GM12878 (cell line): Measurements from ENCODE around the gene CASP3. TPM values are rescaled to one million over a fixed set of nuclear protein-coding genes. Genes with fewer than 3 reads are reported as not detected.

Source experiments
- polyA plus RNA-seq, 11 experiments: library from polyadenylated mRNA; depleted of rRNA in 4 of 11; unstranded in 6 of 11; stranded (reverse) in 5 of 11; fragments of >200 nt; fragmentation: Nextera tagmentation in 4 of 11; fragmentation: Illumina TruSeq in 1 of 11; extraction: Ambion mirVana in 4 of 11; extraction: Trizol in 1 of 11; gene quantifications; 1 replicate in 1 of 11; 2 replicates in 10 of 11; pipeline versions ENCODE4 v1.2.1 to v1.2.3, GENCODE V29; 2011 to 2016; ENCODE audit warnings: inconsistent platforms in 2 of 11, missing spikeins in 2 of 11, low read depth in 1 of 11
- total RNA-seq, 4 experiments: library from RNA; depleted of rRNA in 3 of 4; stranded (reverse); fragments of >200 nt in 3 of 4; fragmentation: Illumina TruSeq in 1 of 4; extraction: Trizol in 1 of 4; gene quantifications; 2 replicates each; pipeline versions ENCODE4 v1.2.1 to v1.2.3, GENCODE V29; 2013 to 2021

The CASP3 gene
- total and polyA plus RNA-seq, 10 of the 15 experiments (the other 5 are each of a cell fraction or from before 2014, with no cell fraction given), result 50.0 to 194 (median 74.4) TPM

Other genes starting within 250 kb of the CASP3 start
- 44.7 and 45.1 TPM in 2 replicates for gene IRF2, start 174.9 kb downstream of the CASP3 start, total RNA-seq (2014; rRNA removed)
- 51.1 and 51.9 TPM in 2 replicates for gene IRF2, start 174.9 kb downstream of the CASP3 start, total RNA-seq (2014; rRNA removed; fragmentation: Illumina TruSeq; extraction: Trizol)
- 52.2 and 65.7 TPM in 2 replicates for gene IRF2, start 174.9 kb downstream of the CASP3 start, total RNA-seq (2021)
- gene IRF2, start 174.9 kb downstream of the CASP3 start, polyA plus RNA-seq (2011; rRNA removed), result 90.3 and 99.3 TPM in 2 replicates
- gene IRF2, start 174.9 kb downstream of the CASP3 start, polyA plus RNA-seq (2014; fragmentation: Illumina TruSeq; extraction: Trizol), result 79.9 and 96.4 TPM in 2 replicates
- 10 to 100 TPM; 58.4 to 59.9 TPM for gene IRF2, start 174.9 kb downstream of the CASP3 start, polyA plus RNA-seq (2014; fragmentation: Nextera tagmentation; extraction: Ambion mirVana)
- gene IRF2, start 174.9 kb downstream of the CASP3 start, polyA plus RNA-seq (2014; rRNA removed), result 46.6 and 52.8 TPM in 2 replicates
- 10 to 100 TPM; 59.4 to 66.0 TPM for gene IRF2, start 174.9 kb downstream of the CASP3 start, polyA plus RNA-seq (2016; fragmentation: Nextera tagmentation; extraction: Ambion mirVana)
- gene PRIMPOL, start 291 bp upstream of the CASP3 start, total RNA-seq (2014; rRNA removed), result 10.8 and 16.4 TPM in 2 replicates
- 16.6 and 17.3 TPM in 2 replicates for gene PRIMPOL, start 291 bp upstream of the CASP3 start, total RNA-seq (2014; rRNA removed; fragmentation: Illumina TruSeq; extraction: Trizol)
- gene PRIMPOL, start 291 bp upstream of the CASP3 start, total RNA-seq (2021), result 12.8 and 12.9 TPM in 2 replicates
- 23.7 and 40.1 TPM in 2 replicates for gene PRIMPOL, start 291 bp upstream of the CASP3 start, polyA plus RNA-seq (2011; rRNA removed)
- 11.4 and 12.9 TPM in 2 replicates for gene PRIMPOL, start 291 bp upstream of the CASP3 start, polyA plus RNA-seq (2014; fragmentation: Illumina TruSeq; extraction: Trizol)
- gene PRIMPOL, start 291 bp upstream of the CASP3 start, polyA plus RNA-seq (2014; fragmentation: Nextera tagmentation; extraction: Ambion mirVana), result 10 to 100 TPM; 10.6 to 11.5 TPM
- 13.6 and 15.1 TPM in 2 replicates for gene PRIMPOL, start 291 bp upstream of the CASP3 start, polyA plus RNA-seq (2014; rRNA removed)
- gene PRIMPOL, start 291 bp upstream of the CASP3 start, polyA plus RNA-seq (2016; fragmentation: Nextera tagmentation; extraction: Ambion mirVana), result 10 to 100 TPM; 22.7 to 22.9 TPM
- 39.6 and 48.7 TPM in 2 replicates for gene CENPU, start 84.6 kb upstream of the CASP3 start, total RNA-seq (2014; rRNA removed)
- gene CENPU, start 84.6 kb upstream of the CASP3 start, total RNA-seq (2014; rRNA removed; fragmentation: Illumina TruSeq; extraction: Trizol), result 66.6 and 66.7 TPM in 2 replicates
- gene CENPU, start 84.6 kb upstream of the CASP3 start, total RNA-seq (2021), result 38.6 and 43.9 TPM in 2 replicates
- 58.4 and 106 TPM in 2 replicates for gene CENPU, start 84.6 kb upstream of the CASP3 start, polyA plus RNA-seq (2011; rRNA removed)
- gene CENPU, start 84.6 kb upstream of the CASP3 start, polyA plus RNA-seq (2014; fragmentation: Illumina TruSeq; extraction: Trizol), result 70.8 and 95.3 TPM in 2 replicates
- 10 to 100 TPM; 26.6 to 46.5 TPM for gene CENPU, start 84.6 kb upstream of the CASP3 start, polyA plus RNA-seq (2014; fragmentation: Nextera tagmentation; extraction: Ambion mirVana)
- 33.8 and 49.2 TPM in 2 replicates for gene CENPU, start 84.6 kb upstream of the CASP3 start, polyA plus RNA-seq (2014; rRNA removed)
- gene CENPU, start 84.6 kb upstream of the CASP3 start, polyA plus RNA-seq (2016; fragmentation: Nextera tagmentation; extraction: Ambion mirVana), result 10 to 100 TPM; 90.7 to 90.8 TPM
- gene ACSL1, start 176.5 kb upstream of the CASP3 start, total RNA-seq (2014; rRNA removed), result 58.3 and 62.9 TPM in 2 replicates
- 63.8 and 65.6 TPM in 2 replicates for gene ACSL1, start 176.5 kb upstream of the CASP3 start, total RNA-seq (2014; rRNA removed; fragmentation: Illumina TruSeq; extraction: Trizol)
- gene ACSL1, start 176.5 kb upstream of the CASP3 start, total RNA-seq (2021), result 59.5 and 63.2 TPM in 2 replicates
- 60.2 and 72.4 TPM in 2 replicates for gene ACSL1, start 176.5 kb upstream of the CASP3 start, polyA plus RNA-seq (2011; rRNA removed)
- 68.1 and 81.7 TPM in 2 replicates for gene ACSL1, start 176.5 kb upstream of the CASP3 start, polyA plus RNA-seq (2014; fragmentation: Illumina TruSeq; extraction: Trizol)
- gene ACSL1, start 176.5 kb upstream of the CASP3 start, polyA plus RNA-seq (2014; fragmentation: Nextera tagmentation; extraction: Ambion mirVana), result 10 to 100 TPM; 30.7 to 32.6 TPM
- 44.4 and 47.0 TPM in 2 replicates for gene ACSL1, start 176.5 kb upstream of the CASP3 start, polyA plus RNA-seq (2014; rRNA removed)
- gene ACSL1, start 176.5 kb upstream of the CASP3 start, polyA plus RNA-seq (2016; fragmentation: Nextera tagmentation; extraction: Ambion mirVana), result 10 to 100 TPM; 53.8 to 59.0 TPM